B cell (primary cell): ENCODE results near the gene ACOX3. TPM values are rescaled to one million over a fixed set of nuclear protein-coding genes. Genes with fewer than 3 reads are reported as not detected.

Source experiments
- ATAC-seq: fragments of 200-7000 bp; cut with Tn5 transposase; one replicate; pipeline ENCODE4 v1.10.0; 2021; ENCODE audit warnings: low read depth, mild to moderate bottlenecking, moderate number of reproducible peaks, moderate library complexity
- CTCF ChIA-PET: fragments of 350-600 bp; sonication (Branson Sonifier 250); formaldehyde crosslinking; loops from one replicate; lab custom pipeline; 2021; ENCODE audit warnings: antibody characterized with exemption, inconsistent platforms; lab: Charles Lee
- POLR2A ChIA-PET: fragments of 350-600 bp; sonication (Branson Sonifier 250); formaldehyde crosslinking; loops from one replicate; lab custom pipeline; 2021; ENCODE audit warnings: antibody characterized with exemption; lab: Charles Lee
- DNase-seq: peaks from one replicate; pipeline ENCODE4 v3.0.0; 2013
- H2AFZ ChIP-seq: 2 replicates; pipeline ENCODE4 v1.6.1; 2012; ENCODE audit warnings: mild to moderate bottlenecking, low read depth, low read length; ENCODE audit not compliant: insufficient read depth, poor library complexity, severe bottlenecking
- H3K27ac ChIP-seq, 2 donors: 1 replicate in 1 of 2; 2 replicates in 1 of 2; pipeline ENCODE4 v1.5.1; 2012 to 2013; ENCODE audit warnings: low read length in 2 of 2, mild to moderate bottlenecking in 2 of 2, moderate library complexity in 1 of 2
- H3K27me3 ChIP-seq, 4 experiments: fragments of 200-600 bp in 1 of 4; sonication (generic) in 1 of 4; replicated peaks in 1 of 4; 1 replicate in 2 of 4; 2 replicates in 2 of 4; pipeline versions ENCODE4 v1.6.1 to v1.7.0; 2013 to 2016; ENCODE audit warnings: low read length in 3 of 4, mild to moderate bottlenecking in 2 of 4, mixed read lengths in 1 of 4, moderate library complexity in 1 of 4; ENCODE audit not compliant: insufficient read depth in 4 of 4, control insufficient read depth in 3 of 4; ENCODE audit errors: control extremely low read depth in 1 of 4
- H3K36me3 ChIP-seq, 2 experiments: replicated peaks in 1 of 2; 1 replicate in 1 of 2; 2 replicates in 1 of 2; pipeline versions ENCODE4 v1.6.1 to v1.7.1; 2013; ENCODE audit warnings: low read length in 1 of 2; ENCODE audit not compliant: insufficient read depth in 2 of 2, control insufficient read depth in 1 of 2; ENCODE audit errors: control extremely low read depth in 1 of 2, extremely low read depth in 1 of 2
- H3K4me1 ChIP-seq, 2 donors: fragments of 200-600 bp in 1 of 2; sonication (generic) in 1 of 2; 1 replicate in 1 of 2; 2 replicates in 1 of 2; pipeline versions ENCODE4 v1.5.1 to v1.6.1; 2013 to 2017; ENCODE audit warnings: low read length in 2 of 2; ENCODE audit not compliant: control insufficient read depth in 2 of 2, insufficient read depth in 2 of 2
- H3K4me2 ChIP-seq: replicated peaks from 2 replicates; pipeline ENCODE3; 2012; ENCODE audit warnings: mild to moderate bottlenecking, low read depth, low read length; ENCODE audit not compliant: poor library complexity, severe bottlenecking
- H3K4me3 ChIP-seq, 5 experiments: fragments of 200-600 bp in 1 of 5; sonication (generic) in 1 of 5; 1 replicate in 3 of 5; 2 replicates in 2 of 5; pipeline versions ENCODE4 v1.5.1 to v1.7.0; 2011 to 2016; ENCODE audit warnings: low read length in 4 of 5, mild to moderate bottlenecking in 4 of 5, low read depth in 2 of 5, control low read depth in 1 of 5, moderate library complexity in 1 of 5; ENCODE audit not compliant: insufficient read depth in 1 of 5; ENCODE audit errors: control extremely low read depth in 1 of 5, extremely low read depth in 1 of 5
- H3K79me2 ChIP-seq: fragments of 200-600 bp; sonication (generic); one replicate; pipeline ENCODE4 v1.6.0; 2016; ENCODE audit warnings: low read length; ENCODE audit not compliant: control insufficient read depth, insufficient read depth
- H3K9ac ChIP-seq: fragments of 200-600 bp; sonication (generic); 2 replicates; pipeline ENCODE4 v1.6.1; 2017; ENCODE audit warnings: mild to moderate bottlenecking, low read length, moderate library complexity
- H3K9me3 ChIP-seq, 3 donors: one replicate each; pipeline versions ENCODE4 v1.6.1 to v1.7.1; 2013; ENCODE audit warnings: low read length in 2 of 3; ENCODE audit not compliant: control insufficient read depth in 2 of 3, insufficient read depth in 1 of 3; ENCODE audit errors: control extremely low read depth in 1 of 3
- H4K20me1 ChIP-seq: 2 replicates; pipeline ENCODE4 v1.6.0; 2012; ENCODE audit warnings: mild to moderate bottlenecking, low read length; ENCODE audit not compliant: insufficient read depth, control insufficient read depth, poor library complexity, severe bottlenecking
- H3K27ac Mint-ChIP-seq: one replicate; pipeline ENCODE4 v1.8.0; 2021; ENCODE audit warnings: mixed read lengths
- H3K27me3 Mint-ChIP-seq: one replicate; pipeline ENCODE4 v1.8.0; 2021; ENCODE audit warnings: mixed read lengths
- H3K4me1 Mint-ChIP-seq: one replicate; pipeline ENCODE4 v1.8.0; 2021; ENCODE audit warnings: mixed read lengths
- H3K4me3 Mint-ChIP-seq: one replicate; pipeline ENCODE4 v1.8.0; 2021; ENCODE audit warnings: mixed read lengths
- H3K9me3 Mint-ChIP-seq: one replicate; pipeline ENCODE4 v1.8.0; 2022; ENCODE audit warnings: mixed read lengths; ENCODE audit not compliant: insufficient read depth
- EZH2 ChIP-seq: IDR thresholded peaks from 2 replicates; pipeline ENCODE4 v1.6.1; 2012; ENCODE audit warnings: borderline replicate concordance, low read depth, mild to moderate bottlenecking, moderate library complexity, low read length; ENCODE audit not compliant: insufficient read depth, poor library complexity, severe bottlenecking
- WGBS: methylation state at CpG from one replicate; pipeline ENCODE4 v1.1.5; 2013; ENCODE audit warnings: missing lambda C conversion rate; ENCODE audit not compliant: insufficient coverage; 5-methylcytosine and 5-hydroxymethylcytosine counted together
- intact Hi-C: fragments of 100-400 bp; cut with micrococcal nuclease; formaldehyde crosslinking; loops from one replicate; pipeline ENCODE4 v1.10.0; 2022
- polyA plus RNA-seq: library from polyadenylated mRNA; depleted of rRNA; stranded (reverse); fragments of >200 nt; gene quantifications from 2 replicates; pipeline ENCODE4 v1.2.3, GENCODE V29; 2012
- total RNA-seq, 2 donors: library from RNA; stranded (reverse); fragments of 120-200 nt in 1 of 2; gene quantifications; 1 replicate in 1 of 2; 2 replicates in 1 of 2; pipeline versions ENCODE4 v1.2.3 to v1.2.4, GENCODE V29; 2013 to 2022
- TF ChIP-seq, protein P1 (sequence below): fragments of 200-600 bp; IDR thresholded peaks from one replicate; pipeline ENCODE4 v1.8.0; 2022; ENCODE audit warnings: antibody characterized with exemption, mild to moderate bottlenecking

Gene ACOX3
- total and polyA plus RNA-seq, 2 donors (not counting 1 experiment from before 2014, with no cell fraction given): 4.6 to 23.1 TPM

DNA sequence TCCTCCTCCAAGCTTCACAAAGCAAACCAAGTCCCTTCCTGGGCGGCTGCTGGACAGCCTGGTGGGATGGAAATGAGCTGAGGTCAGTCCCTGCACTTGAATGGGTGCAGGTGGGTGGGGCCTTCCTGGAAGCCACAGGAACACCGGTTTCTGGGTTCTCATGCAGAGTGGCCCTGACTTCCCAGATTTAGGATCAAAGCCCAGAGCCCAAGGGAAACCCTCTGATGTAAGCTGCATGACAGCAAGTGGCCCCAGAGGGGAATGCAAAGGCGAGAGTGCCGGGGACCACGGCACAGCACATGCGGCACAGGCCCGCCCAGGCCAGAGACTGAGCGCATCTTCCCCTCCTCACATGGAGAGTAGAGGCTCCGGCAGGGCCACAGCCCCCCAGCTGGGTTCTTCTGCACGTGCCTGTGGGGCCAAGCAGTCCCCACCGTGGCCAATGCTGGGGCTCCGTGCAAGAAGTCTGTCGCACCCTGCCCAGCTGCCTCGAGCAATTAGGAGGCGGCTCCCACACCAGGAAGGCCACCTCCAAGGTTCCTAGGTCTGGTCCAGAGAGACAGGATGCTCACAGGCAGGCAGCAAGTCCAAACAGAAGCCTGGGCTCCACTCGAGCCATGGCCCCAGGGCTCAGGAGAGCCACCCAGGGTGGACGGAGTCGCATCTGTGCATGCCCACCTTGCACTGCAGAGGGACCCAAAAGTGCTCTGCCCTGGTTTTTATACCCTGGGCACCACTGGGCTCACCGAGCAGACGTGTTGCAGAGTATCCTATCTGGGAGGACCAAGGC lies 88.0 kb downstream of the ACOX3 start:
- H4K20me1 ChIP-seq: no peaks in the 10 kb centered on the region
- Mint-ChIP-seq H3K9me3 (peaks cover 2% of the 10 kb centered on the region), H3K27me3 (peaks cover 9% of the 10 kb centered on the region), H3K4me3 (no peak overlapping the region), H3K4me1 (no peaks in the 10 kb centered on the region), H3K27ac (no peak overlapping the region)
- POLR2A ChIA-PET: no interaction called here
- no peaks in the 10 kb centered on the region for H3K36me3 ChIP-seq
- H3K9me3 ChIP-seq: peaks cover 0 to 9% (median 0%) of the 10 kb centered on the region in 3 donors
- TF ChIP-seq, protein P1, sequence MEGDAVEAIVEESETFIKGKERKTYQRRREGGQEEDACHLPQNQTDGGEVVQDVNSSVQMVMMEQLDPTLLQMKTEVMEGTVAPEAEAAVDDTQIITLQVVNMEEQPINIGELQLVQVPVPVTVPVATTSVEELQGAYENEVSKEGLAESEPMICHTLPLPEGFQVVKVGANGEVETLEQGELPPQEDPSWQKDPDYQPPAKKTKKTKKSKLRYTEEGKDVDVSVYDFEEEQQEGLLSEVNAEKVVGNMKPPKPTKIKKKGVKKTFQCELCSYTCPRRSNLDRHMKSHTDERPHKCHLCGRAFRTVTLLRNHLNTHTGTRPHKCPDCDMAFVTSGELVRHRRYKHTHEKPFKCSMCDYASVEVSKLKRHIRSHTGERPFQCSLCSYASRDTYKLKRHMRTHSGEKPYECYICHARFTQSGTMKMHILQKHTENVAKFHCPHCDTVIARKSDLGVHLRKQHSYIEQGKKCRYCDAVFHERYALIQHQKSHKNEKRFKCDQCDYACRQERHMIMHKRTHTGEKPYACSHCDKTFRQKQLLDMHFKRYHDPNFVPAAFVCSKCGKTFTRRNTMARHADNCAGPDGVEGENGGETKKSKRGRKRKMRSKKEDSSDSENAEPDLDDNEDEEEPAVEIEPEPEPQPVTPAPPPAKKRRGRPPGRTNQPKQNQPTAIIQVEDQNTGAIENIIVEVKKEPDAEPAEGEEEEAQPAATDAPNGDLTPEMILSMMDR: no peak
- TF ChIP-seq EZH2: no peak
- WGBS: 85% methylated on average over 20 of the region's 20 CpGs
- peaks cover 0 to 3% (median 0%) of the 10 kb centered on the region in 4 experiments for H3K27me3 ChIP-seq
- H3K4me3 ChIP-seq: no peak overlapping the region
- DNase-seq (no peak), ATAC-seq (no peak)
- no peak overlapping the region for H2AFZ ChIP-seq
- no peak overlapping the region for H3K27ac ChIP-seq
- intact Hi-C loops: no loop called here
- CTCF ChIA-PET: no interaction called here
- H3K4me1 ChIP-seq: no peaks in the 10 kb centered on the region
- no peak overlapping the region for H3K4me2 ChIP-seq
- no peaks in the 10 kb centered on the region for H3K79me2 ChIP-seq
- H3K9ac ChIP-seq: no peak overlapping the region

DNA sequence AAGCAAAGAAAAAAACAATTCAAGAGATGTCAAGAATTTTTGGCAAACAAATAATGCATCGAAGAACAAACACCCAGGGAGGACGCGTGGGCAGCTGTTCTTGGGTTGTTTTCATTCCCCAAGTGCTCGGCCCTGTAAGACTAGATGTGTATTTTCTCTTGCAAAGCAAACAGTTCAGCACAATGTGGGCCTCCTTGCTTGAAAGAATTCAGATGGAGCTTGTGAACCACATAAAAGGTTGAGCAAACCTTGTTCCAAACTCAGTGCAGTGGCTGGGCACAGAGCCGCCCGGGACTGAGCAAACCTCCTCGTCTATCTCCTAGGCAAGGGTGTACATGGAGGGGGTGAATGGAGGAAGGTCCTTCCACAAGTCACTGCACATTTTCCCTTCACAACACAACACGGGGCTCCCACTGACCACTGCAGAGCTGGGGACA lies 88.6 kb downstream of the ACOX3 start:
- Histone ChIP-seq H3K27ac (no peak overlapping the region), H4K20me1 (no peaks in the 10 kb centered on the region), H3K9ac (no peak overlapping the region), H3K4me3 (no peak overlapping the region), H3K9me3 (peaks cover 0 to 9% (median 0%) of the 10 kb centered on the region in 3 donors), H2AFZ (no peak overlapping the region), H3K4me1 (no peaks in the 10 kb centered on the region), H3K4me2 (no peak overlapping the region), H3K27me3 (peaks cover 0 to 3% (median 0%) of the 10 kb centered on the region in 4 experiments), H3K36me3 (no peaks in the 10 kb centered on the region), H3K79me2 (no peaks in the 10 kb centered on the region)
- ATAC-seq: no peak
- Mint-ChIP-seq H3K27ac (no peak overlapping the region), H3K27me3 (peaks cover 9% of the 10 kb centered on the region), H3K4me3 (no peak overlapping the region), H3K9me3 (peaks cover 2% of the 10 kb centered on the region), H3K4me1 (no peaks in the 10 kb centered on the region)
- ChIA-PET POLR2A (no interaction called here), CTCF (no interaction called here)
- WGBS: 95% methylated on average over 4 of the region's 8 CpGs
- intact Hi-C loops: no loop called here
- no peak for DNase-seq
- no peak for TF ChIP-seq EZH2
- TF ChIP-seq, protein P1: no peak
